Gastrocnemius medialis (tissue), 4 donors: ENCODE data around the gene VWA1. TPM values are rescaled to one million over a fixed set of nuclear protein-coding genes. Genes with fewer than 3 reads are reported as not detected.

ENCODE experiments used
- ATAC-seq, 2 donors: fragments of 150-250 bp; one replicate each; pipeline ENCODE4 v1.9.1; 2016
- DNase-seq, 2 donors: peaks; one replicate each; pipeline ENCODE4 v3.0.0-alpha.2; 2019
- H3K27ac ChIP-seq, 4 donors: fragments of 200-600 bp; sonication (generic); 1 replicate in 1 of 4; 2 replicates in 3 of 4; pipeline ENCODE4 v1.5.1; 2016 to 2018; ENCODE audit warnings: mild to moderate bottlenecking in 2 of 4, moderate library complexity in 1 of 4
- H3K27me3 ChIP-seq, 3 donors: fragments of 200-600 bp; sonication (generic) in 2 of 3; 1 replicate in 1 of 3; 2 replicates in 2 of 3; pipeline versions ENCODE4 v1.5.1 to v1.6.0; 2016 to 2019; ENCODE audit warnings: mild to moderate bottlenecking in 1 of 3, moderate library complexity in 1 of 3
- H3K36me3 ChIP-seq, 2 donors: fragments of 200-600 bp; sonication (generic) in 1 of 2; one replicate each; pipeline ENCODE4 v1.5.1; 2017 to 2018
- H3K4me1 ChIP-seq, 2 donors: fragments of 200-600 bp; sonication (generic) in 1 of 2; one replicate each; pipeline ENCODE4 v1.5.1; 2016 to 2017; ENCODE audit warnings: mild to moderate bottlenecking in 2 of 2
- H3K4me3 ChIP-seq, 4 donors: fragments of 200-600 bp; sonication (generic) in 3 of 4; 1 replicate in 1 of 4; 2 replicates in 3 of 4; pipeline ENCODE4 v1.5.1; 2016 to 2019; ENCODE audit warnings: mild to moderate bottlenecking in 2 of 4
- H3K9me3 ChIP-seq, 3 donors: fragments of 200-600 bp; sonication (generic) in 2 of 3; 1 replicate in 1 of 3; 2 replicates in 2 of 3; pipeline ENCODE4 v1.5.1; 2016 to 2019
- CTCF ChIP-seq, 5 experiments: fragments of 450-650 bp in 3 of 5; fragments of 200-600 bp in 2 of 5; sonication (generic) in 2 of 5; IDR thresholded peaks in 4 of 5; conservative IDR thresholded peaks in 1 of 5; 1 replicate in 4 of 5; 2 replicates in 1 of 5; pipeline ENCODE4 v1.5.1; 2016 to 2019; ENCODE audit warnings: antibody characterized with exemption in 5 of 5, mild to moderate bottlenecking in 3 of 5, moderate library complexity in 3 of 5
- POLR2A ChIP-seq, 2 donors: fragments of 450-650 bp; IDR thresholded peaks; one replicate each; pipeline ENCODE4 v1.6.1; 2017; ENCODE audit warnings: antibody characterized with exemption in 2 of 2, mild to moderate bottlenecking in 2 of 2, moderate library complexity in 2 of 2
- in situ Hi-C, 4 donors: fragments of 200-750 bp; cut with MboI; loops; one replicate each; pipeline versions ENCODE4 v1.15.0 to v1.8.0; 2017; ENCODE audit warnings: low sequenced_read_pairs in 4 of 4
- intact Hi-C: fragments of 100-400 bp; cut with DNase I; formaldehyde crosslinking; loops from one replicate; pipeline ENCODE4 v1.15.1; 2023; ENCODE audit warnings: low total_unique reads
- total RNA-seq, 4 donors: library from RNA; depleted of rRNA; stranded (reverse); fragments of >200 nt; gene quantifications; one replicate each; pipeline versions ENCODE4 v1.1.0 to v1.2.3, GENCODE V29; 2016

The VWA1 gene
- total RNA-seq, 4 donors from 2014 or later, result 2.1 to 8.3 (median 6.0) TPM

GRCh38 chr1:1419363-1419812, 16.1 kb upstream of the VWA1 start:
- ATAC-seq (no peak), DNase-seq (no peak)
- no peaks in the 10 kb centered on the region for H3K36me3 ChIP-seq
- H3K27me3 ChIP-seq, result no peaks in the 10 kb centered on the region
- in situ Hi-C loops, result no loop called here
- TF ChIP-seq POLR2A (IDR thresholded peaks at IDR 0.05) (no peak), CTCF (IDR thresholded peaks at IDR 0.05 in 4 of 5, conservative IDR thresholded peaks at IDR 0.05 in 1 of 5) (no peak)
- peak overlapping the region; percentile 36 to 47 (median 45) for H3K4me3 ChIP-seq
- H3K9me3 ChIP-seq, result no peaks in the 10 kb centered on the region
- H3K4me1 ChIP-seq, result peaks cover 0 to 3% of the 10 kb centered on the region in 2 donors
- intact Hi-C loops, result no loop called here
- H3K27ac ChIP-seq, result peak overlapping the region in 3 of 4 donors; percentile 40 to 54 (median 50)

- ATAC-seq, result peak; percentile 36 to 58
- Histone ChIP-seq H3K9me3 (no peaks in the 10 kb centered on the region), H3K4me3 (peak overlapping the region; percentile 36 to 47 (median 45)), H3K27ac (peak overlapping the region in 3 of 4 donors; percentile 40 to 54 (median 50)), H3K4me1 (peaks cover 0 to 3% of the 10 kb centered on the region in 2 donors), H3K27me3 (no peaks in the 10 kb centered on the region), H3K36me3 (no peaks in the 10 kb centered on the region)
- TF ChIP-seq CTCF (IDR thresholded peaks at IDR 0.05 in 4 of 5, conservative IDR thresholded peaks at IDR 0.05 in 1 of 5) (peak in 1 of 5 experiments; percentile 24), POLR2A (IDR thresholded peaks at IDR 0.05) (no peak)
- intact Hi-C loops (no loop called here), in situ Hi-C loops (no loop called here)
- no peak for DNase-seq
These were observed 15.5 kb upstream of the VWA1 start for GRCh38 chr1:1419813-1420653.

- no peaks in the 10 kb centered on the region for H3K9me3 ChIP-seq
- peaks cover 0 to 3% of the 10 kb centered on the region in 2 donors for H3K4me1 ChIP-seq
- in situ Hi-C loops (no loop called here), intact Hi-C loops (no loop called here)
- TF ChIP-seq CTCF (IDR thresholded peaks at IDR 0.05 in 4 of 5, conservative IDR thresholded peaks at IDR 0.05 in 1 of 5) (no peak), POLR2A (IDR thresholded peaks at IDR 0.05) (no peak)
- no peak for DNase-seq
- no peaks in the 10 kb centered on the region for H3K36me3 ChIP-seq
- H3K27ac ChIP-seq, result no peak overlapping the region
- H3K4me3 ChIP-seq, result peak overlapping the region in 2 of 4 donors; percentile 28 to 47
- ATAC-seq, result no peak
- H3K27me3 ChIP-seq, result no peaks in the 10 kb centered on the region
These were observed 14.8 kb upstream of the VWA1 start for GRCh38 chr1:1420654-1421141.

GRCh38 chr1:1421147-1421906, 14.2 kb upstream of the VWA1 start, which contains the start of gene ANKRD65:
TSS of gene ANKRD65 (minus strand) at chr1:1421276. CDS start at chr1:1421005, 271 bp downstream.
- Histone ChIP-seq H3K4me3 (peak within 1 kb of the TSS in 2 of 4 donors; percentile 28 to 47), H3K27ac (peak within 1 kb of the TSS in 1 of 4 donors; percentile 33), H3K27me3 (no peaks in the 10 kb centered on the region), H3K36me3 (no peaks in the 10 kb centered on the region), H3K4me1 (peaks cover 0 to 3% of the 10 kb centered on the region in 2 donors), H3K9me3 (no peaks in the 10 kb centered on the region)
- DNase-seq, result no peak
- in situ Hi-C loops, result no loop called here
- no peak for ATAC-seq
- intact Hi-C loops, result no loop called here
- TF ChIP-seq POLR2A (IDR thresholded peaks at IDR 0.05) (no peak), CTCF (IDR thresholded peaks at IDR 0.05 in 4 of 5, conservative IDR thresholded peaks at IDR 0.05 in 1 of 5) (no peak)
